Activated naive CD4-positive, alpha-beta T cell treated with anti-CD3 and anti-CD28 coated beads, Interleukin-2, amount 10 ng/mL, durations not matched to agents 7 days and 5 days (primary cell): ENCODE data around the gene BACH2.
"Not testable (repeated sequence)": the region's sequence is repeated elsewhere in the genome, so short reads cannot be mapped to it uniquely, and the experiment has no call there.

Source experiments
- CTCF ChIA-PET: fragments of 350-600 bp; sonication (Branson Sonifier 250); formaldehyde crosslinking; loops from one replicate; lab custom pipeline; 2021; ENCODE audit warnings: antibody characterized with exemption; lab: Charles Lee
- DNase-seq: peaks from one replicate; pipeline ENCODE4 v3.0.0-alpha.2; 2020
- H3K27ac Mint-ChIP-seq: one replicate; pipeline ENCODE4 v1.8.0; 2021; ENCODE audit warnings: mild to moderate bottlenecking, moderate library complexity, mixed read lengths
- H3K27me3 Mint-ChIP-seq: one replicate; pipeline ENCODE4 v1.8.0; 2021; ENCODE audit warnings: mild to moderate bottlenecking, mixed read lengths
- H3K36me3 Mint-ChIP-seq: one replicate; pipeline ENCODE4 v1.8.0; 2021; ENCODE audit warnings: mixed read lengths
- H3K4me1 Mint-ChIP-seq: one replicate; pipeline ENCODE4 v1.8.0; 2021; ENCODE audit warnings: mixed read lengths
- H3K4me3 Mint-ChIP-seq: one replicate; pipeline ENCODE4 v1.8.0; 2021; ENCODE audit warnings: mild to moderate bottlenecking, moderate library complexity, mixed read lengths
- H3K9me3 Mint-ChIP-seq: one replicate; pipeline ENCODE4 v1.8.0; 2021; ENCODE audit warnings: mixed read lengths

The BACH2 gene

DNA sequence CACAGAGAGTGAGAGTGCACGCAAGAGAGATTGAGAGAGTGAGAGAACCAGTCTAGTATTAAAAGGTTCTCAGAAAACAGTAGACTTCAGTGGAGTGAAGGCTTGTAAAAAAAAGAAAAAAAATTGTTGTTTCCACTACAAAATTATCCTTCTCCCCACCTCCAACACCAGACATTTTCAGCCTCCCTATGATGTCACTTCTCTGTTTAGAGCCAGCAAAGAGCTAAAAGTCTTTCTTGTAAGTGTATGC, 77.8 kb downstream of the BACH2 start:
- Mint-ChIP-seq H3K4me1 (peaks cover 16% of the 10 kb centered on the region), H3K9me3 (peaks cover 18% of the 10 kb centered on the region), H3K36me3 (peaks cover 39% of the 10 kb centered on the region), H3K27ac (no peak overlapping the region), H3K4me3 (no peak overlapping the region), H3K27me3 (no peaks in the 10 kb centered on the region)
- CTCF ChIA-PET, result interaction anchor here (0.8 to 5.6 kb wide), 11 partner anchors 16 to 279 kb away, joined by 3 to 29 read pairs (median 6); no protein-coding TSS in a partner anchor
- no peak for DNase-seq

DNA sequence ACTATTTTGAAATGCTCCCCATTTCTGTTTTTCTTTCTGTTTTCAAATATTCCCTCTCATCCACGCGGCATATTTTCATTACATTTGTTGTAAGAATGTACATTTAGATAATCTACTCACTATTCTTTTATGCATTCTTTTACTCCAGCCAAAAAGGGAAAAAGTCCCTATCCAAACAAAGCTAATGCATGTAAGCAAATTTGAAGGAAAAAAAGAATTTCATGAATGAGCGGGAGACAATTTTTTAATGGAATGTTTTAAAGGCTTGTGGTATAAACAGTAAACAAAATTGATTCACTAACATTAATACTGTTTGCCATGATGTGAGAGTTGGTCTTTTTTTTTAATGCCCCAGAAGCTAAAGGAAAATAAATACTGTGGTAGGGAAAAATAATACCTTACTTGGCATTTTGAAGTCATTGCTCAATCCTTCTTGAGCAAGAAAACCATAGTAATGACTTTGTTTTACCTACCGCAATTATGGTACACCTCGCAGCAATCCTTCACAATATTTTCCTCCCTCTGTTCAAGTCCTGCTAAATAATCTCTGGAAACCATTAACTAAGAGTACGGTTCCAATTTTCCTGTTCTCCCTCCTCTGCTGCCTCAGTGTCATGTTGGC, 79.0 kb downstream of the BACH2 start:
- Mint-ChIP-seq H3K4me1 (peaks cover 25% of the 10 kb centered on the region), H3K27ac (no peak overlapping the region), H3K27me3 (no peaks in the 10 kb centered on the region), H3K36me3 (peaks cover 34% of the 10 kb centered on the region), H3K4me3 (no peak overlapping the region), H3K9me3 (peaks cover 9% of the 10 kb centered on the region)
- CTCF ChIA-PET, result interaction anchor here (0.7 to 5.6 kb wide), 11 partner anchors 9 to 277 kb away, joined by 3 to 29 read pairs (median 6); no protein-coding TSS in a partner anchor
- DNase-seq, result no peak

DNA sequence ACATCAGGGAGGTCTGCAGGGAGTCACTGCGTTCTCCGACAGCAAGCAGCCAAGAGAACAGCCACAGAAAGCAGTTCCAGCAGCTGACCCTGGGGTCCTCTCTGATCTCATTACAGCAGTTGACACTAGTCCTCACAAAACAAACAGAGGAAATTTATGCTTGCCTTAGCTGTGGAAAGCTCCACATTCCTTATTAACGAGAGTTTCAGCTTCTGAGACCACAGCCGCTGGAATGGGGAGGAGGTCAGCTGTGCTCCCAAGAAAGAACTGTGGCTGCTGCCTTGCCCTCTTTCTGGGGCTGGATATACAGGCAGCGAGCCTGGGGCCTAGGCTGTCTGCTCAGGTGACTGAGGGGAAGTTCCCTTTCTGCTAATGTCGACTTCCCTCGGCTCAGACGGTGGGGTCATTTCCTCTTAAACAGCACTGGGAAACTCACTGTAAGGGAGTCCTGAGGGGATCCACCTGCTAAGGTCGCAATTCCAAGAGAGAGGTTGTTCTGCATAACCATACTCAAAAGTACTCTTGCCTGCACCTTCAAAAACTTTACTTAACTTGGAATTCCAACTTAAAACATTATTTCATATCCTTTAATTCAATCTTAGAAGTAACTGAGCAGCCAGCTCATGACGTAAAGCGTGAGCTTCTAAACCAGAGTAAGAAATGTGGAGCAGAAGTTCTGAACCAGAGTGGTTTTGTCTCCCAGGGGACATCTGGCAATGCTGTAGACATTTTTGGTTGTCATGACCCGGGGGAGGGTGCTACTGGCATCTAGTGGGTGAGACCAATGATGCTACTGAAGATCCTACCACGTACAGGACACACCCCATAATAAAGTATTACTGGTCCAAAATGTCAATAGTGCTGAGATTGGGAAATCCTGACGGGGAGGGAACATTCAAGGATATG, 80.3 kb downstream of the BACH2 start:
- CTCF ChIA-PET, result interaction anchor here (0.7 to 5.6 kb wide), 11 partner anchors 15 to 275 kb away, joined by 3 to 29 read pairs (median 3); no protein-coding TSS in a partner anchor
- Mint-ChIP-seq H3K4me3 (peak overlapping the region; percentile 17), H3K27me3 (no peaks in the 10 kb centered on the region), H3K36me3 (peaks cover 34% of the 10 kb centered on the region), H3K9me3 (no peaks in the 10 kb centered on the region), H3K27ac (no peak overlapping the region), H3K4me1 (peaks cover 31% of the 10 kb centered on the region)
- DNase-seq, result peak; percentile 56

DNA sequence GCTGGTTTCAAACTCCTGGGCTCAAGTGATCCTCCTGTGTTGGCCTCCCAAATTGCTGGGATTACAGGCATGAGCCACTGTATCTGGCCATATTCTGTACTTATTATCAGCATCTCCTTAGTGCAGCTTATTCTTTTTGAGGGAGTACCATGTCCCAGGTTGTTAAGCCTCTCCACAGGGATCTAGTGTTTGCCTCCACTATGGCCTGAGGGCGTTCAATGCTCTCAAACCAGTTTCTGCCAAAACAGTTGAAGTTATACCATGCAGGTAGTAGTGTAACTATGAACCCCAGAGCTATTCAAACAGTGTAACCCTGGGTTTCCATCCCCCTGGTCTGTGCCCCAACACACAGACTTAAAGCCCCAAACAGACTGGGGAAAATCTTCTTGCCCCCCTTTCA, 81.7 kb downstream of the BACH2 start:
- no peak overlapping the region for H3K4me3 Mint-ChIP-seq
- CTCF ChIA-PET, result interaction anchor here (0.7 to 5.6 kb wide), 9 partner anchors 27 to 274 kb away, joined by 3 to 29 read pairs (median 4); no protein-coding TSS in a partner anchor

DNA sequence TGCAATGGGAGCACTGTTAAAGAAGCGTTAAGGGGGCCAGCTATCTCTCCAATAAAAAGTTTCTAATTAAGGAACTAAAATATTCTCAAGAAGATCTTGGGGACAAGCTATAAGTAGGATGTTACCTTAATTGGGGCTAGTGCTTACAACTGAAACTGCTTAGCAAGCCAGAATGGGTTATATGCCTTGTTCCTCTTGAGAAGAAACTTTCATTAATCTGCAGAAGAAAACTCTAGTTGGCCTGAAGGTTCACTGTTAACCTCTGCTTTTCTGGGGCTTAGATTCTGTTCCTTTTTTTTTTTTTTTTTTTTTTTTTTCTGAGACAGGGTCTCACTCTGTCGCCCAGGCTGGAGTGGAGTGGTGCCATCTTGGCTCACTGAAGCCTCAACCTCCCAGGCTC, 82.2 kb downstream of the BACH2 start:
- H3K36me3 Mint-ChIP-seq, result peaks cover 43% of the 10 kb centered on the region
- H3K4me3 Mint-ChIP-seq, result no peak overlapping the region
- H3K27ac Mint-ChIP-seq, result no peak overlapping the region
- CTCF ChIA-PET, result interaction anchor here (0.7 to 3.7 kb wide), 7 partner anchors 27 to 273 kb away, joined by 3 to 17 read pairs (median 4); no protein-coding TSS in a partner anchor
- no peaks in the 10 kb centered on the region for H3K9me3 Mint-ChIP-seq
- H3K27me3 Mint-ChIP-seq, result no peaks in the 10 kb centered on the region
- DNase-seq, result no peak
- peaks cover 47% of the 10 kb centered on the region for H3K4me1 Mint-ChIP-seq

More for the DNA sequence above, 81.7 kb downstream of the BACH2 start:
- H3K27me3 Mint-ChIP-seq, result no peaks in the 10 kb centered on the region
- peaks cover 43% of the 10 kb centered on the region for H3K4me1 Mint-ChIP-seq
- no peak overlapping the region for H3K27ac Mint-ChIP-seq
- no peak for DNase-seq
- H3K36me3 Mint-ChIP-seq, result peaks cover 43% of the 10 kb centered on the region
- H3K9me3 Mint-ChIP-seq, result no peaks in the 10 kb centered on the region

DNA sequence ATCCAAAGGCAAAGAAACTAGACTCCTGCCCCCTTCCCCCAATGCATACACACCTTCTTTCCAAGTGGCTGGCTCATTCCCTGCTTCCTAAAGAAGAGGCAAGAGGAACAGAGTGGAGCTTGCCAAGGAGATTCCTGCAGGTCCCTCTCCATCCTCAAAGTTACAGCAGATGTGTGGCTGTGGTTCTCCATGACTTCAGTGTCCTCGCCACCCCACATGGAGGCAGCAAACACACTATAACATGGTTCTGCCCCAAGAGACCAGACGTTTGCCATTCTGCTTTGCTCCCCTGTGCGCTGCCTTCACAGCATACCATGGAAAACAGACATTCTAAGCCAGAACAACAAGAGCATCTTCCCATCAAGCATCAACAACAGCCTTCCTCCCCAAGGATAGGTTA, 84.4 kb downstream of the BACH2 start:
- no peaks in the 10 kb centered on the region for H3K27me3 Mint-ChIP-seq
- H3K4me1 Mint-ChIP-seq, result peaks cover 66% of the 10 kb centered on the region
- peaks cover 4% of the 10 kb centered on the region for H3K9me3 Mint-ChIP-seq
- H3K27ac Mint-ChIP-seq, result peak overlapping the region; percentile 8
- no peak overlapping the region for H3K4me3 Mint-ChIP-seq
- DNase-seq, result peak; percentile 51
- peaks cover 56% of the 10 kb centered on the region for H3K36me3 Mint-ChIP-seq
- CTCF ChIA-PET, result interaction anchor here (0.7 to 1.6 kb wide), 8 partner anchors 10 to 272 kb away, joined by 3 to 5 read pairs (median 3); no protein-coding TSS in a partner anchor

DNA sequence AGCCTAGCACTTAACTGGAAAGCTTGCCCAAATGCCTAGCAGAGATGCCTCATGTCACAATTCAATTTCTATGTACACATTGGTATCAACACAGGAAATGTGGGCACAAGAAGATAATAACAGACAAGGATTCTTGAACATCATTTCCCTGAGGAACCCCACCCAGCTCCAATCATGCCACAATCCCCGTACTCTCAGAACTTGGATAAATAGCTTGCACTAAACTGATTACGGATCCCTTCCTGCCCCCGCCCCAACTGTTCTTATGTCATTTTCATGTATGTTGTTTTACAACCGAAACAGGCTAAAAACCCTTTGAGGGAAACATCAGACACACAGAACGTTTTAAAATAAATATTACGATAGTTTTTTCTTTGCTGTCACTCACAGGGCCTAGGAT, 87.1 kb downstream of the BACH2 start:
- H3K4me1 Mint-ChIP-seq, result peaks cover 81% of the 10 kb centered on the region
- H3K9me3 Mint-ChIP-seq, result peaks cover 4% of the 10 kb centered on the region
- DNase-seq, result peak; percentile 54
- H3K36me3 Mint-ChIP-seq, result peaks cover 63% of the 10 kb centered on the region
- H3K27me3 Mint-ChIP-seq, result no peaks in the 10 kb centered on the region
- H3K27ac Mint-ChIP-seq, result peak overlapping the region; percentile 46
- CTCF ChIA-PET, result no interaction called here
- no peak overlapping the region for H3K4me3 Mint-ChIP-seq

DNA sequence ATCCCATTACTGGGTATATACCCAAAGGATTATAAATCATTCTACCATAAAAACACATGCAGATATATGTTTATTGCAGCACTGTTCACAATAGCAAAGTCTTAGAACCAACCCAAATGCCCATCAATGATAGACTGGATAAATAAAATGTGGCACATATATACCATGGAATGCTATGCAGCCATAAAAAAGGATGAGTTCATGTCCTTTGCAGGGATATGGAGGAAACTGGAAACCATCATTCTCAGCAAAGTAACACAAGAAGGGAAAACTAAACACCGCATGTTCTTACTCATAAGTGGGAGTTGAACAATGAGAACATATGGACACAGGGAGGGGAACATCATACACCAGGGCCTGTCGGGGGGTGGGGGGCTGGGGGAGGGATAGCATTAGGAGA, 88.0 kb downstream of the BACH2 start:
- H3K4me3 Mint-ChIP-seq, CTCF ChIA-PET, DNase-seq, H3K9me3 Mint-ChIP-seq, H3K27ac Mint-ChIP-seq, H3K27me3 Mint-ChIP-seq: not testable (repeated sequence)
- Mint-ChIP-seq H3K36me3 (peaks cover 65% of the 10 kb centered on the region), H3K4me1 (peaks cover 80% of the 10 kb centered on the region)

DNA sequence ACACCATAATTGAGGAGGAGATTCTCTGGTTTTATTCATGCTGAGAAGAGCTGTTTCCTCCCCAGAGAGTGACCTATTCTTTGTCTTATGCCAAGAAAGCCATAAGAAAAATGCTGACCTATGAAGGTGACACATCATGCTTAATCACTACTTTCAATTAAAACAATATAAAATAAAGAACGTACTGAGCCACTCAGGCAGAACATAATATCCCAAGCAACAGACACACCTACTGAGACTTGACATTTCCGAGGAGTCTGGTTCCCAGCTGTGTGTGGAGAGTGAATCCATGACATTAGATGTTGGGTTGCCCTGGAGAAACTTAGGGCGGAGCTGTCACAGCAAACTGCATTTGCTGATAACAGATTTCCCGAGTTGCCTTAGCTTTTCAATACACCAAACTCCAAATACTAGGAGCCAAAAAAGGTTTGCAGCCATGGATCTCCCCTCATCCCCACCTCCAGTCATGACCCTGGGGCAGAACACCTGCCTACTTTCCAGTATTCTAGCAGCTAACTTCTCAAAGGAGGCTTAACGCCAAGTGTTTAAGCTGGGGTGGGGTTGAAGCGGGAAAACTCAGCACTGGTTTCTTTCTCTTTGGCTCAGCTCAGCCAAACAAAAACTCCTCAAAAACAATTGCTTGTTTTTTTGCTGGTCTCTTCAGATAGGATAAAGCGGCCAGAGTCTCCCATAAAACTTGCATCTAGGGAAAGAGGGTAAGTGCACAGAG, 92.2 kb downstream of the BACH2 start:
- peaks cover 72% of the 10 kb centered on the region for H3K4me1 Mint-ChIP-seq
- no peak overlapping the region for H3K27ac Mint-ChIP-seq
- peaks cover 60% of the 10 kb centered on the region for H3K36me3 Mint-ChIP-seq
- CTCF ChIA-PET, result no interaction called here
- H3K4me3 Mint-ChIP-seq, result no peak overlapping the region
- H3K9me3 Mint-ChIP-seq, result peaks cover 6% of the 10 kb centered on the region
- H3K27me3 Mint-ChIP-seq, result no peaks in the 10 kb centered on the region
- no peak for DNase-seq

DNA sequence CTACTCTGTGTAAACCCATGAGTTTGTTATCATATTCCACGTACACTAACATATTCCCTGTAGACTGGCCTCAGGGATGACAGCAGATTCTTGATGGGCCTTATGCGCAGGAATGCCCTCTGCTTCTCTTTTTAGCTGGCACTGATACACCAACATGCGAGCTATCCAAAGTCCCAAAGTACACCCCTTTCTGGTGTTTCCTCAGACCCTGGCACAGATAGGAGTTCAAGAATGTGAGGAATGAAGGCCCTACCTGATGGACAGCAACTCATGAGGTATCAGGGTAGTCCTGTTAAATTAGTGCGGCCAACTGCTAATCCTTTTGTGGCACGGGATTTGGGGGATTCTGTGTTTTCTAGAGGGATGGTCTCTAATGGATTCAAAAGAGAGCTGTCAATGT, 93.0 kb downstream of the BACH2 start:
- Mint-ChIP-seq H3K4me3 (no peak overlapping the region), H3K4me1 (peaks cover 70% of the 10 kb centered on the region), H3K27me3 (no peaks in the 10 kb centered on the region), H3K36me3 (peaks cover 65% of the 10 kb centered on the region), H3K27ac (no peak overlapping the region), H3K9me3 (peaks cover 14% of the 10 kb centered on the region)
- CTCF ChIA-PET, result interaction anchor here (0.9 kb wide), 1 partner anchor 86 kb away, joined by 3 read pairs; no protein-coding TSS in a partner anchor
- DNase-seq, result no peak

DNA sequence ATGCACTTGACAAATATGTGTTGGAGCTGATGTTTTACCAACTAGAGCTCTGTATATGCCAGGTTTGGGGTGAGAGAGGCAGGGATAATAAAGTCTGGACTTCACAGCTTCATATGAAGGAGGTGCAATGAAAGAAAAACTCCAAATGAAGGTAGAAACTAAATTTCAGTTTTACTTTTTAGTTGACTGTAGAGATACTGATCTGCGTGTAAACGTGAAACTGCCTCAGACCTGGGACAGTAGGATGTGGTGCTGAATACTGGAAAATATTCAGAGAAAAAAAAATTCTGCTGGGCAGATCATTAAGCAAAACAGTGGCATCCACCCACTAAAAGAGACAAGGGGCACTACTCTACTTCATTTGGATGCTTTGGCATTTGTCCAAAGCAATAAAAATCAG, 94.5 kb downstream of the BACH2 start:
- H3K4me1 Mint-ChIP-seq, result peaks cover 61% of the 10 kb centered on the region

DNA sequence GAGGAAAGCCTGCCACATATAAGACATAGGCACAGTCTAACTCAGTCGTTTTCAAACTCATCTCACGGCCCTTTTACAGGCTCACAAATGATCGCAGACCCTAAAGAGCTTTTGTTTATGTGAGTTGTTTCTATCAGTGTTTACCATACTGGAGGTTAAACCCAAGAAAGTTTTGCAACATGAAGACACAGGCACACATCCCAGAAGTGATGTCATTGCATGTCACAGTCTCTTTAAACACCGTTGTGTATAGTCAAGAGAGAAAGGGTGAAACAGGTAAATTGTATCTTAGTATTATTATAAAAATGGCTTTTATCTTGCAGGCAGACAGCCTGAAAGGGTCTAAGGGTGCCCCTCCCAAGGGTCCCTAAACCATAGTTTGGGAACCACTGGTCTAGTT, 96.7 kb downstream of the BACH2 start:
- H3K4me3 Mint-ChIP-seq, result no peak overlapping the region

More for the DNA sequence above, 94.5 kb downstream of the BACH2 start:
- H3K4me3 Mint-ChIP-seq, result peak overlapping the region; percentile 53
- H3K36me3 Mint-ChIP-seq, result peaks cover 71% of the 10 kb centered on the region
- peak; percentile 44 for DNase-seq
- H3K9me3 Mint-ChIP-seq, result peaks cover 25% of the 10 kb centered on the region
- H3K27ac Mint-ChIP-seq, result peak overlapping the region; percentile 88
- no peaks in the 10 kb centered on the region for H3K27me3 Mint-ChIP-seq
- CTCF ChIA-PET, result interaction anchor here (0.8 to 1.7 kb wide), 8 partner anchors 8 to 277 kb away, joined by 3 to 5 read pairs (median 3); no protein-coding TSS in a partner anchor

DNA sequence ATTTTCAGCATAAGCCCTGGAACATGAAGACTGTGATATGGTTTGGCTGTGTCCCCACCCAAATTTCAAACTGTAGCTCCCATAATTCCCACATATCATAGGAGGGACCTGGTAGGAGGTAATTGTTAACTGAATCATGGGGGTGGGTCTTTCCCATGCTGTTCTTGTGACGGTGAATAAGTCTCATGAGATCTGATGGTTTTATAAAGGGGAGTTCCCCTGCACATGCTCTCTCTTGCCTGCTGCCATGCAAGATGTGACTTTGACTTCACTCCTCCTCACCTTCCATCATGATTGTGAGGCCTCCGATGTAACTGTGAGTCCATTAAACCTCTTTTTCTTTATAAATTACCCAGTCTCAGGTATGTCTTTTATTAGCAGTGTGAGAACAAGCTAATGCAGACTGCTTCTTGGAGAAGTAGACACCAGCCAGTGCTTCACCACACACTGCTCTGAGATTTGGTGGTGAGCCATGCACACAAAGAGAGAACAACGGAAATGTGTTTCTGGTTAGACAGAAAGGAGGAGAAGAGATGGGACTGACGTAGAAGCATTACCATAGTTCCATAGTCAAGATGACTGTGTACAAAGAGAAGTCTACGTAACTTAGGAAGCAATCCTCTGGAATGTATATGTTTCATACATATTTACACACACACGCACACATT, 97.8 kb downstream of the BACH2 start:
- no peak overlapping the region for H3K4me3 Mint-ChIP-seq
- H3K27ac Mint-ChIP-seq, result peak overlapping the region; percentile 7
- peaks cover 64% of the 10 kb centered on the region for H3K4me1 Mint-ChIP-seq
- CTCF ChIA-PET, result no interaction called here
- H3K27me3 Mint-ChIP-seq, result no peaks in the 10 kb centered on the region
- H3K9me3 Mint-ChIP-seq, result peaks cover 26% of the 10 kb centered on the region
- H3K36me3 Mint-ChIP-seq, result peaks cover 63% of the 10 kb centered on the region
- DNase-seq, result no peak

More for the DNA sequence above, 96.7 kb downstream of the BACH2 start:
- no peak for DNase-seq
- Mint-ChIP-seq H3K36me3 (peaks cover 64% of the 10 kb centered on the region), H3K4me1 (peaks cover 61% of the 10 kb centered on the region), H3K27me3 (no peaks in the 10 kb centered on the region), H3K27ac (no peak overlapping the region), H3K9me3 (peaks cover 26% of the 10 kb centered on the region)
- CTCF ChIA-PET, result no interaction called here
